Astrocyte of the cerebellum (primary cell): Measurements from ENCODE around the gene MYO18A.

Experiments used
- DNase-seq: peaks from one replicate; pipeline ENCODE4 v3.0.0-alpha.2; 2011; ENCODE audit warnings: low read depth
- H3K4me3 ChIP-seq: 2 replicates; pipeline ENCODE4 v1.5.1; 2011; ENCODE audit warnings: mild to moderate bottlenecking, low read depth, low read length, moderate library complexity
- CTCF ChIP-seq: IDR thresholded peaks from 2 replicates; pipeline ENCODE4 v1.5.1; 2012; ENCODE audit warnings: low read length, low read depth, moderate library complexity, mild to moderate bottlenecking; ENCODE audit errors: missing control alignments
- in situ Hi-C: cut with HindIII; loops from 2 replicates; pipeline ENCODE4 v1.10.0; 2017; ENCODE audit warnings: low sequenced_read_pairs

Gene MYO18A

GRCh38 chr17:29127840-29128239 is 52.4 kb downstream of the MYO18A start:
- DNase-seq, result no peak
- in situ Hi-C loops, result loop anchor here (5.0 kb wide), 1 partner anchor 84 kb away; no protein-coding TSS in a partner anchor
- no peak for TF ChIP-seq CTCF
- H3K4me3 ChIP-seq, result no peak overlapping the region

- in situ Hi-C loops, result loop anchor here (5.0 kb wide), 1 partner anchor 86 kb away; no protein-coding TSS in a partner anchor
- no peak for TF ChIP-seq CTCF
- no peak overlapping the region for H3K4me3 ChIP-seq
- DNase-seq, result no peak
Observed at GRCh38 chr17:29126268-29126930, 53.8 kb downstream of the MYO18A start.

- no peak for TF ChIP-seq CTCF
- H3K4me3 ChIP-seq, result no peak overlapping the region
- DNase-seq, result no peak
- in situ Hi-C loops, result loop anchor here (5.0 kb wide), 1 partner anchor 87 kb away; no protein-coding TSS in a partner anchor
Observed at GRCh38 chr17:29125651-29126050, 54.5 kb downstream of the MYO18A start.

- H3K4me3 ChIP-seq, result no peak overlapping the region
- no peak for TF ChIP-seq CTCF
- DNase-seq, result no peak
- in situ Hi-C loops, result loop anchor here (5.0 kb wide), 1 partner anchor 87 kb away; no protein-coding TSS in a partner anchor
Observed at GRCh38 chr17:29124925-29125273, 55.3 kb downstream of the MYO18A start.

- DNase-seq, result peak; percentile 72
- TF ChIP-seq CTCF, result peak; percentile 82
- H3K4me3 ChIP-seq, result no peak overlapping the region
- in situ Hi-C loops, result no loop called here
Observed at GRCh38 chr17:29124135-29124924, 55.9 kb downstream of the MYO18A start.

- in situ Hi-C loops, result no loop called here
- H3K4me3 ChIP-seq, result no peak overlapping the region
- TF ChIP-seq CTCF, result no peak
- DNase-seq, result no peak
Observed at GRCh38 chr17:29123111-29123510, 57.1 kb downstream of the MYO18A start.
